Thymus (tissue), 11 donors: Measurements from ENCODE around the gene PRX. TPM values are rescaled to one million over a fixed set of nuclear protein-coding genes. Genes with fewer than 3 reads are reported as not detected.
"Not testable (repeated sequence)": the region's sequence is repeated elsewhere in the genome, so short reads cannot be mapped to it uniquely, and the experiment has no call there.

ENCODE experiments used
- DNase-seq, 9 donors: peaks; one replicate each; pipeline ENCODE4 v3.0.0-alpha.2; 2013; ENCODE audit warnings: low spot score in 9 of 9, low read depth in 6 of 9, missing footprints in 1 of 9
- H3K27ac ChIP-seq, 2 donors: one replicate each; pipeline ENCODE4 v1.5.1; 2013; ENCODE audit warnings: control low read depth in 1 of 2, low read depth in 1 of 2, low read length in 1 of 2, mild to moderate bottlenecking in 1 of 2, moderate library complexity in 1 of 2
- H3K27me3 ChIP-seq, 2 donors: one replicate each; pipeline ENCODE4 v1.5.1; 2013; ENCODE audit warnings: low read length in 1 of 2; ENCODE audit not compliant: control insufficient read depth in 2 of 2, insufficient read depth in 1 of 2
- H3K36me3 ChIP-seq, 2 donors: one replicate each; pipeline ENCODE4 v1.5.1; 2013; ENCODE audit warnings: low read length in 1 of 2, mild to moderate bottlenecking in 1 of 2, moderate library complexity in 1 of 2; ENCODE audit not compliant: control insufficient read depth in 2 of 2, insufficient read depth in 2 of 2
- H3K4me1 ChIP-seq, 2 donors: one replicate each; pipeline ENCODE4 v1.5.1; 2013; ENCODE audit warnings: low read length in 2 of 2; ENCODE audit not compliant: control insufficient read depth in 2 of 2, insufficient read depth in 2 of 2
- H3K4me3 ChIP-seq, 2 donors: one replicate each; pipeline ENCODE4 v1.5.1; 2013; ENCODE audit warnings: low read length in 2 of 2, control low read depth in 1 of 2, mild to moderate bottlenecking in 1 of 2
- H3K9me3 ChIP-seq, 2 donors: one replicate each; pipeline ENCODE4 v1.5.1; 2013; ENCODE audit warnings: low read length in 1 of 2, mild to moderate bottlenecking in 1 of 2; ENCODE audit not compliant: control insufficient read depth in 2 of 2, insufficient read depth in 1 of 2
- WGBS: extraction: QIAGEN DNeasy Blood & Tissue Kit; methylation state at CpG from one replicate; pipeline ENCODE4 v1.1.7; 2013; 5-methylcytosine and 5-hydroxymethylcytosine counted together
- polyA plus RNA-seq: library from polyadenylated mRNA; stranded (reverse); fragments of 200-250 nt; gene quantifications from one replicate; pipeline ENCODE4 v1.2.3, GENCODE V29; 2013
- total RNA-seq: library from RNA; stranded (reverse); fragments of 120-200 nt; gene quantifications from one replicate; pipeline ENCODE4 v1.2.4, GENCODE V29; 2013
- donor health status: healthy.

The PRX gene
- total and polyA plus RNA-seq, 2 donors, result 1.0 to 1.7 TPM

- Histone ChIP-seq H3K9me3 (no peaks in the 10 kb centered on the region), H3K4me1 (peaks cover 8 to 16% of the 10 kb centered on the region in 2 donors), H3K27me3 (no peaks in the 10 kb centered on the region), H3K4me3 (peak overlapping the region; percentile 75 to 90), H3K36me3 (peaks cover 19 to 22% of the 10 kb centered on the region in 2 donors), H3K27ac (peak overlapping the region; percentile 89 to 99)
- DNase-seq, result peak; percentile 95 to 100 (median 99)
- WGBS, result under 1% methylated on average over 52 of the region's 52 CpGs
Measured at GRCh38 chr19:40443131-40443999, 30.2 kb upstream of the PRX start.

GRCh38 chr19:40442328-40443130 is 29.4 kb upstream of the PRX start:
- Histone ChIP-seq H3K9me3 (no peaks in the 10 kb centered on the region), H3K27me3 (no peaks in the 10 kb centered on the region), H3K27ac (peak overlapping the region; percentile 66 to 81), H3K36me3 (peaks cover 19 to 22% of the 10 kb centered on the region in 2 donors), H3K4me3 (peak overlapping the region; percentile 75 to 90), H3K4me1 (peaks cover 8 to 16% of the 10 kb centered on the region in 2 donors)
- no peak for DNase-seq
- 26% methylated on average over 22 of the region's 22 CpGs for WGBS

- H3K27ac ChIP-seq, result no peak overlapping the region
- no peaks in the 10 kb centered on the region for H3K9me3 ChIP-seq
- no peaks in the 10 kb centered on the region for H3K27me3 ChIP-seq
- WGBS, result 98% methylated on average over 11 of the region's 11 CpGs
- peak overlapping the region in 1 of 2 donors; percentile 9 for H3K4me3 ChIP-seq
- peaks cover 8 to 16% of the 10 kb centered on the region in 2 donors for H3K4me1 ChIP-seq
- no peak for DNase-seq
- H3K36me3 ChIP-seq, result peaks cover 19 to 22% of the 10 kb centered on the region in 2 donors
Measured at GRCh38 chr19:40441719-40442253, 28.6 kb upstream of the PRX start.

- Histone ChIP-seq H3K4me1 (peaks cover 13 to 24% of the 10 kb centered on the region in 2 donors), H3K27ac (no peak overlapping the region)
- WGBS, result 99% methylated on average over 3 of the region's 3 CpGs
Measured at GRCh38 chr19:40438284-40438683, 25.1 kb upstream of the PRX start.

GRCh38 chr19:40433391-40434216 is 20.4 kb upstream of the PRX start:
- peak overlapping the region; percentile 88 to 91 for H3K27ac ChIP-seq
- no peaks in the 10 kb centered on the region for H3K27me3 ChIP-seq
- peak overlapping the region; percentile 38 to 76 for H3K4me3 ChIP-seq
- H3K36me3 ChIP-seq, result no peaks in the 10 kb centered on the region
- no peaks in the 10 kb centered on the region for H3K9me3 ChIP-seq
- WGBS, result 6% methylated on average over 50 of the region's 50 CpGs
- DNase-seq, result peak in 5 of 9 donors; percentile 39 to 75 (median 51)
- H3K4me1 ChIP-seq, result peaks cover 10 to 17% of the 10 kb centered on the region in 2 donors

More at GRCh38 chr19:40438284-40438683, 25.1 kb upstream of the PRX start:
- H3K27me3 ChIP-seq, result no peaks in the 10 kb centered on the region
- H3K36me3 ChIP-seq, result peaks cover 19 to 22% of the 10 kb centered on the region in 2 donors
- no peaks in the 10 kb centered on the region for H3K9me3 ChIP-seq
- H3K4me3 ChIP-seq, result no peak overlapping the region
- no peak for DNase-seq

- DNase-seq, H3K9me3 ChIP-seq, H3K36me3 ChIP-seq, H3K4me3 ChIP-seq, H3K27me3 ChIP-seq: not testable (repeated sequence)
- Histone ChIP-seq H3K4me1 (peaks cover 10 to 17% of the 10 kb centered on the region in 2 donors), H3K27ac (peak overlapping the region in 1 of 2 donors; percentile 88)
- WGBS, result 95% methylated on average over 7 of the region's 7 CpGs
Measured at GRCh38 chr19:40432760-40433159, 19.6 kb upstream of the PRX start.

- WGBS, result over 99% methylated on average over 3 of the region's 3 CpGs
- no peak for DNase-seq
- H3K27ac ChIP-seq, result no peak overlapping the region
Measured at GRCh38 chr19:40431698-40432097, 18.5 kb upstream of the PRX start.

GRCh38 chr19:40430242-40430641 is 17.1 kb upstream of the PRX start:
- H3K4me1 ChIP-seq, result peaks cover 13 to 22% of the 10 kb centered on the region in 2 donors
- H3K9me3 ChIP-seq, H3K27me3 ChIP-seq, H3K27ac ChIP-seq, DNase-seq, H3K36me3 ChIP-seq, H3K4me3 ChIP-seq: not testable (repeated sequence)
- 99% methylated on average over 10 of the region's 10 CpGs for WGBS

More at GRCh38 chr19:40431698-40432097, 18.5 kb upstream of the PRX start:
- H3K27me3 ChIP-seq, result peaks cover 0 to 2% of the 10 kb centered on the region in 2 donors
- no peak overlapping the region for H3K4me3 ChIP-seq
- H3K4me1 ChIP-seq, result peaks cover 10 to 17% of the 10 kb centered on the region in 2 donors
- H3K9me3 ChIP-seq, result no peaks in the 10 kb centered on the region
- no peaks in the 10 kb centered on the region for H3K36me3 ChIP-seq
